HS-27A (cell line): ENCODE results near the gene IL1RAPL1.

Source experiments
- DNase-seq: peaks from one replicate; pipeline ENCODE4 v3.0.0-alpha.2; 2012; ENCODE audit warnings: low read depth, missing footprints

The IL1RAPL1 gene

DNA sequence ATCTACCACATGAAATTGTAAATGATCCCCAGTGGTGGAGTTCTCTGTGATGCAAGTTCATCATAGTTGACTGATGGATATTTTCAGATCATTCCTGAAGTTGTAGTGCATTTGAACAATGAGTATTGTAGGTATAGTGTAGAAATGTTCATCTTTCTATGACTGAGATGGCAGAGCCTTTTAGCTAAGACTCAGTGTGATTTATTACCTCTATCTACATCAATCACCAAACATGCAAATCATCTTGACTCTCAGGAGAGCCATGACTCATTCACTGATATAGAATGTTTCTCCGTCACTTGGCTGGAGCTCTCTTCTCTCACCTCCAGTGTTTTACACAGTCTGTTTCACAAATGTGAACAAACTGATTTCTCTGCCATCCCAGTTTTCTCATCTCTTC is 392.6 kb downstream of the IL1RAPL1 start:
- no peak for DNase-seq

DNA sequence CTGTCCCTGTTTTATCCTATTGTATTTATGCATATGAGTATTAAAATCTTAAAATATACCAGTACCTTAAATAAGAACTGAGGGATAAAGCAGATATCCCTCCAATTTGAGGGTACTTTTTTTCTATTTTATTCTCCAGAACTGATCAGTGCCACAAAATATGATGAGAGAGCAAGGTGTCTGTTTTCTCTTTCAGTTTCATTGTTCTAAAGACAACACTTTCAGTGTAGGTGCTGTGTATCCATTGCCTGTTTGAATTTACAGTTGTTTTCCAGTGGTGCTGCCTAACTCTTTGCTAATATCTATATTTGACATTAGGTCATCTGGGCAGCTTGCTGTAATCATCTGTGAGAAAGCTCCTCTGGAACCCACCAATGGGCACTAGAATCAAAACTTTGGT is 394.7 kb downstream of the IL1RAPL1 start:
- DNase-seq: no peak

DNA sequence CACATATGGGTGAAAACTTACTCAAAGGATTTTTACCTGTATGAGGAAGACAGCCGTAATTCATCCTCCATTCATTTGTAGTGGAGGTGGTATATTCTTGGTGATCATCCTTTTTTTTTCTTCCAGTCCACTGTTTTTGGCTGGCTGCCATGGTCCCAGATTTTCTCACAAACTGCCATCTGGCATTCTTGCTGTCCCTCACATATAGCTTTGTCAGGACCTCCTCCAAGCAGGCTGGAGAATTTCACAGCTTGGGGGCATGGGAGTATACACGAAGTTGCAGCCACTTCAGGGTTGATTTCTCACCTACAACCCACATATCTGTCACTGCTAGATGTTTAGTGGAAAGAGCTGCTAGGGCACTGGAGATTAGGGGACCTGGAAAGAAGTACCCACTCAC is 401.0 kb downstream of the IL1RAPL1 start:
- DNase-seq: no peak

DNA sequence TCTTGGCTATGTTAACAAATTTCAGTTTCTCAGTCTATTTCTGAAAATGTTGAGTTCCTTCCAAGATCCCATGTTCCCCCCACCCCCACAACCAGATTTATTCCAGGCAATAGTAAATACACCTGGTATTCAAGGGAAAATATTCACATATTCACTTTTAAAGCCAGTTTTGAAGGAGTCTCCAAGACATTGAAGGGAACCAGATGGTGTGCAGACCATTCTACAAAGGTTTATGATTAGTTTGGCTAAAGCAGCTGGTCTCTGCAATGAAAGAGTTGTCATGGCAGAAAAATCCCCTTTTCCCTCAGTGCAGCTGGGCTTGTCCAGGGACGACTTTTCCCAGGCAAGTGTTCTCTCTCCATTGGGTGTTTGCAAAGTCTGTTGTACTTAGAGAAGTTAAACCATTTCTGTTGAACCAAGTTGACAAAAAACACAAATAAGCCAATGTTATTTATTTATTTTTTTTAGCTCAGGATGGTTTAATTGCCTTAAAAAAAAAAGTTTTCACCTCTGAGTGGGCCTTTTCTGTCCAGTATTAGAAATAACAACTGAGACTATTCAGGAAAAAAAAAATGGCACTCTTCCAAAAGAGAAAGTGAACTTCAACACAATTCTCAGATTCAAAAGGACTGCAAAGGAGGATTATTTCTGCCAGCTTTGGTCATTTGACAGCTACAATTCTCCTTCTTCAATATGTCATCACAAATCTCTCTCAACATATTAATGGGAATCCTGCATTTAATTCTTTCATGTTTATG is 410.6 kb downstream of the IL1RAPL1 start:
- no peak for DNase-seq

DNA sequence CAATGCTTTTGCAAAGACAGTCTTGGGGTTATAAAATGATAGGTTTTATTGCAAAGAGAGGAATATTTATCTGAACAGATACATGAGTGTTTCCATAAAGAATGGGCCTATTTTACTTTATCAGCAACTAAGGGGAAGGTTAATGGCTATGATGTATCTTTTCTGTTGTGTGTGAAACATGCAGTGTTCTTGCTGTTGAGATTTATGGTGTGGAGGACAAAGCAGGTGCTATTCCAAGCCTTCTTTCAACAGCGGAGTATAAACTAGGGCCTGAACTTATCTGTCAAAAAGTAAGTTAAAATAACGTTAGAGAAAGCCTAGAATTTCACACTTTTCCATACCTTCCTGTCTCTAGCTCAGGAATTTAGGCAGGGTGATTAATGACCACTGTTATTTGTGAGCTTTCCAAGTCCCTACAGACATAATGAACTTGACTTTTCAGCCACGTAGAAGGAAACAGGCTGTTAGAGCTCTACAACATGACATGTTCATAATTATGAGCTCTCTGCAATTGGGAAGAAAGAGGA is 411.4 kb downstream of the IL1RAPL1 start:
- DNase-seq: no peak

DNA sequence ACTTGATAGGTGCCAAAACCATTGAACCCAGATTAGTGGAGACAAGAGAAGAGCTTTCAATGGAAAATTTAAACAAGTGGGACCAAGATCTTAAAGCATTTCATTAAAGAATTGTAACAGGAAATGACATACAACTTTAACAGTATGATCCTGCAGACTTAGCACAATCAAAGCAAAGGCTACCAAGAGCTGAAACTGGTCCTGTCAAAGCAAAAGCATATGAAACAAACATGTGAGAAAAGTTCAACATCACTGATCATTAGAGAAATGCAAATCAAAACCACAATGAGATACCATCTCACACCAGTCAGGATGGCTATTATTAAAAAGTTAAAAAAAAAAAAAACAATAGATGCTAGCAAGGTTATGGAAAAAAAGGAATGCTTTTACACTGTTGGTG is 425.6 kb downstream of the IL1RAPL1 start:
- DNase-seq: no peak

DNA sequence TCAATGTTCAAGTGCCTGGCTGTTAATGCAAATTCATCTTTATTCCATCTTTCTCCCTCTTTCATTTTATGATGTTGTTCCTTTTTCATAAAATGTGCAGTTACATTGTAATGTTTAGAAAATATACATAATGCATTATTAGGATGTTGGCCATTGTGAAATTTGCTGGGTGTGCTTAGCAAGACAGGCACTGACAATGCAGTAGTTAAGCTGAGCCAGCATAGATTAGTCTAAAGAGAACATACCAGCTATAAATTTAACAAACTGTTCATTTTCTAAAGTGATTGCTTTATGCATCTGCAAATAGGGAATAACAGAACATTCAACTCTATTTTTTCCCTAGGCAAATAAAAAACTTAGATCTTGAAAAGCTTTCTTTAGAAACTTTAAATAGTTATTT is 436.0 kb downstream of the IL1RAPL1 start:
- no peak for DNase-seq

DNA sequence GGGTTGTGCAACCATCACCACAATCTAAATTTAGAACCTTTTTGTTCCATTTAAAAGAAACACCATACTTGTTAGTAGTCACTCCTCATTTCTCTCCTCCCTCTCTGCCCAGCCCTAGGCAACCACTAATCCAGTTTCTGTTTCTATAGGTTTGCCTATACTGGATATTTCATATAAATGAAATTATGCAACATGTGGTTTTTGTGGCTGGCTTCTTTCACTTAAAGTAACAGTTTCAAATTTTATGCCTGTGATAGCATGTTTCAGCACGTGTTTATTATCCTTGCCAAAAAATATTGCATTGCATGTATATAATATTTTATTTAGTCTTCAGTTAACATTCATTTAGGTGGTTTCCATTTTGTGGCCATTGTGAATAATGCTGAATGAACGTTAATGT is 437.6 kb downstream of the IL1RAPL1 start:
- DNase-seq: no peak

DNA sequence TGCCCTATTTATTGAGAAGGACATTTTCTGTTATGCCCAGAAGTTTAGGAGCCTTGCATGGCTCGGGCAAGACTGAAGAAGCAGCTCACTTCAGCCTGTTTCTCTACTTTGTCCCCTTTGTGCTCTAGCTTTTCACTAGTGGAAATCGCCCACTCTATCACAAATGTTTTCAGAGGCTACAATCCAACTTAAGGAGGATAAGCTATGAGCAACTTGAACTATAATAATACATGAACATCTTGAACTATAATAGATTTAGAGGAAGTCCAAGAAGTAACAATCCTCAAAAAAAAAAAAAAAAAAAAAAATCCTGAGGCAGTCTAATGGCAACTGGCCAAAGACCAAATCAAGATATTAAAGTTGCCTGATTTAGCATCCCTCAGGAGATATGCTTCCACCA is 452.3 kb downstream of the IL1RAPL1 start:
- DNase-seq: no peak

DNA sequence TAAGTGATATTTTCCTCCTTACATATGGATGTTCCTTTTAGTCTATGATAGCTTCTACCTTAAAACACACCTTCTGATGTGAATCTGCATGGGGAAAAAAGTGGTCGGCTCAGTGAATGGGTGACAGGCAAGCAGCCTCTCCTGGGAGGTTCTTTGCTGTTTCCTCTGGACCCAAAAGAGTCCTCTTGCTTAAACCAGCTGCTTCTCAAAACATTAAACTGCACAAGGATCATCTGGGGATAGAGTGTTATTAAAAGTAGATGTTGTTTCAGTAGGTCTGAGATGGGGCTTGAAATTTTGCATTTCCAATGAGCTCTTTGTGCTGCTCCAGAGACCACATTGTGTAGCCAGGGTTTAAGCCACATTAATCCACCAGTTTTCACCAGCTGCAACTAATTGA is 452.9 kb downstream of the IL1RAPL1 start:
- DNase-seq: no peak

DNA sequence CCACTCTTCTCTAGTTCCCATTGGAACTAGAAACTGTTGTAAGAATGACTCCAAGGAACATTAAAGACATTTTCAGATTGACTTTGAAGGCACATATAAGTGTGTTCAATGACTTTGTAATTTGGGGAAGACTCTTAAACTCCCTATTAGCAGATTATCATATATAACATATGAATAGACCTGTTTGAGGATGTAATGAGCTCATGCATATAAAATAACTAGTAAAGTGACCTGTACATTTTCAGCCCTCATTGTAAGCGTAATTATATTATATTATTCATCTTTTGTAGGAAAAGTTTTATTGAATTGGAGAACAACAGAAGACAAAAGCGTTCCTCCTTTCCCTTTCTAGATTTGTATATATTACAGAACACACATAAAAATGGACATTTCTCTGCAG is 455.1 kb downstream of the IL1RAPL1 start:
- DNase-seq: no peak

DNA sequence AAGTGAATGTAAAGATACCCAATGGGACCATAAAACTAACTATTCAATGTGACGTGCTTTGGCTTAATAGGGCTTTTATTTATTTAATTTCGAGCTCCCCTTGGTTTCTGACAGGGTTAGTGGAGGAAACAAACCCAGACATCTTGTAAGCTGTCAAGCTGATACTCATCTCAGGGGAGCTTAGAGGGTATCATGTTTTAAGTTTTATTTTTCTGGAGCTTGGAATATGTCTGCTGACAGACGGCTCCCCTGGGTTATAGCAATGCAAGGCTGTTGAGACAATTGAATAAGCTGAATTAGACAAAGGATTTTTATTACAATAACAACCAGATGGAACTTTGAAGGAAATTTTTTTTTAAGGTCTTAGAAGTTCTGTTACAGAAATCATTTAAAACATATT is 456.5 kb downstream of the IL1RAPL1 start:
- DNase-seq: no peak

DNA sequence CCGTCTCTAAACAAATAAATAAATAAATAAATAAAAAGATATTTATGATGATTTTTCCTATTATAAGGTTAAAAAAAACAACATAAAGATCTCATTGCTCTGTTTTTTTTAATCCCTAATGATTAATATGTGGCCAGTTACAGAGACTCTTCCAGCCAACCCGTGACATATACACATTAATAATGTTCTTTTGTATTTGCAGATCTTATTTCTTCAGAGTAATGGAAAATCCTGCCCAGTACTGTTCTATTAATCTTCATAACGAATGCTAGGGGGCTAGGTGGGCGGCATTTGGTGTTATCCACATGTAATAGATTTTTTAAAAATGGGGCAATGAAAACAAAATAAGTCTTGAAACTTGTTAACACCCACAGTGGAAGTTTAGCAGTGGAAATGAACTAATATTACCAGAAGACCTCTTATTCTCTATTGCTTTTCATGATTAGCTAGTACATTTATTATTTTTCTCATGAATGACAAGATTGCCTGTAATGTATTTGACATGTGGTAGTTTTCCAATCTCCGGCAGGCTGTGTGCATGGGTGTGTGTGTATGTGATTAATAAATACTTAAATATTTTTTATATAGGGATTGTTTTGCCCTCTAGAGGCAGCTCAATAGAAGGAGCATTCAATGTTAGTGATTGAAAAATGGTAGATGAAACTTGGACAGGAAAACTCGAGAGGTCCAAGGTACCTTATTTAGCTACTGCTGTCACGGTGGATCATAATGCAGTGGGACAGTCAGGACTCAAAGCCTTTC is 457.4 kb downstream of the IL1RAPL1 start:
- no peak for DNase-seq

DNA sequence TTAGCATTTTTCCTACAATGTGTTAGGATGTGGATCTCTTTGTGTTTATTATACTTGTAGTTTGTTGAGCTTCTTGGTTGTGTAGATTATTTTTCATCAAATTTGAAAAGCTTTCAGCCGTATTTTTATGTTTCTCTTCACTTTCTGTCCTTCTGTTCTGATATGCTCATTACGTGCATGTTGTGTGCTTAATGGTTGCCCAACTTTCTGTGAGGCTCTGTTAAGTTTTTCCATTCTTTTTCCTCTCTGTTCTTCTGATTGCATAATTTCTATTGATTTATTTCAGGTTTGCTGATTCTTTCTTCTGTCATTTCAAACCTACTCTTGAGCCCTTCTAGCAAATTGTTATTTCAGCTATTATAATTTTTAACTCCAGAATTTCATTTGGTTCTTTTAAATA is 478.2 kb downstream of the IL1RAPL1 start:
- no peak for DNase-seq

DNA sequence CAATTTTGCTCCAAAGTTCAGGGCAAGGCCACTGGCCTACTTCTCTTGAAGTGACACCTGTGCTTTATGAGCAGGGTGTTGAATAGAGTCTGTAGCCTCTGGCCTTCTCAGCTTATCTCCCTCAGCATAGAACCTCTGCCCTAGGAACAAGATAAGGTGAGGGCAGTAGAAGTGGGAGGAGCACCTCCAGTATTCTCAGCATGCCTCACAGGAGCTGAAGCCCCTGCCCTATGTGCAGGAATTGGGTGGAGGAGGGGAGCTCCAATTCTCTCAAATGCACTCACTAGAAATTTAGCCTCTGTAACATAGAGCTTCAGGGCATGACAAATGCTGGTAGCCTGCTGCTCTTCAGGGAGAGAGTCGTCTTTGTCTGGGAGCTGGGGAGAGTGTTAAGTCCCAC is 479.3 kb downstream of the IL1RAPL1 start:
- no peak for DNase-seq

DNA sequence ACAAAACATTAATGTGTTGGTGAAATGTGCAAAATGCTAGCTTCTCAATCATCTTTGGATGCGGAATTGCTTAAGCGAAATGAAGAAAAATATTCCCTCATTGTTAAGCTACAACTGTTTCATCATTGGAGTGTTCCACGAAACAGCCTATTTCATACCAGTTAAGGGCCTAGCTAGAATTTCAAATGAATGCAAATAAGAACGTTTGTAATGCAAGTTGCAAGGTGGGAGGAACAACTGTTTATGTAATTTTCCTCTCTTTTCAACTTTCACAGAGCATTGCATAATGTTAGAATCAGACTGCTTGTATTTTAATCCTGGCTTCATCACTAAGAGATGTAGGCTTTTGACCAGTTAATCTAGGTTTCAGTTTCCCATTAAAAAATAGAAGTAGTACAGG is 480.1 kb downstream of the IL1RAPL1 start:
- no peak for DNase-seq

DNA sequence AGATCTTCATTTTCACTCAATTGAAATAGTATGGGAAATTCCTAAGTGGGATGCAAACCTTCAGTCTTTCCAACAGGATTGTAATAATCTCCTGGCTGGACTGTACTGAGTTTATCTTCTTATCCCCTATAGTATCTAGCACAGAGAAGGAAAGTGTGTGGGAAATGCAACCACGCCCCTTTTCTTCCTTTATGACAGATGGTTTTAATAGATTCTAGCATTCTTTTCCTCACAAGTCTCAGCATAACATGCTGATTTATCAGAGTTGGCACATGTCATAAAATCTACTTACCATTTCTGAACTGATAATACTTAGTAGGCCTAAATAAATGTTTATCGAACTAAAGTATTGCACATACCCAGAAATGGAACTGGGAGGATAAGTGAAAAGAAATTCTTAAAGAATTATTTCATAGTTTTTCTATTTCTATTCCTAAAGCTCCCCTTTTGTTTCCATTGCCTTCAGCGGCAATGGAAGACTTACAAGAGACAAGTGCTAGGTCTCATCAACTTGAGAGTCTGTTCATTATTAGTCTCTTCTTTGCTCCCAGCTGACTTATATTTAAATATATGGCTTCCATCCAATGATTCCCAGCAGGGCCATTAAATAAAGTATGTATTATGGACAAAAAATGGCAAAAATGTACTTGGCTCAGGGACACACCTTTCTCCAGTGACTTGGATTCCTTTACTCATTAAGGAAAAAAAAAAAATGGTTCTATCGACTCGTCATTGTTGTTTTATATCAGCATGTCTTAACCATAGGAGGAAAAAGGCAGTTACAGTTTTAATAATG is 484.5 kb downstream of the IL1RAPL1 start:
- DNase-seq: no peak

DNA sequence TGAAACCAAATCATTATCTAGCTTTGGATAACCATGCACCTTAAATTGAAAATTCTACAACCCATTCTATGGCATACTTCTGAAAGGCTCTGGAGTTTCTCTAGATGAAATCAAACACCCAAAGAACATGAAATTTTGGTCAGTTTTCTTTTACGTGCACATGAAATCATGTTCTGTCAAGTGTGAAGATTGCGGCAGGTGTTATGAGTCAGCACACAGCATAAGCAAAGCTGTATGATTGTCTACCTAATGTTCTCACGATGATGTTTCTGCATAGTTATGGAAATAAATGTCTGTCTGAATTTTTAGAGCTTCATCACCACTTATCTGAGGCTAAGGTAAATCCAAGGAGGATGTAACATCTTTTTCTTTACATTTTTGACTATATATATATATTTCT is 495.3 kb downstream of the IL1RAPL1 start:
- no peak for DNase-seq

DNA sequence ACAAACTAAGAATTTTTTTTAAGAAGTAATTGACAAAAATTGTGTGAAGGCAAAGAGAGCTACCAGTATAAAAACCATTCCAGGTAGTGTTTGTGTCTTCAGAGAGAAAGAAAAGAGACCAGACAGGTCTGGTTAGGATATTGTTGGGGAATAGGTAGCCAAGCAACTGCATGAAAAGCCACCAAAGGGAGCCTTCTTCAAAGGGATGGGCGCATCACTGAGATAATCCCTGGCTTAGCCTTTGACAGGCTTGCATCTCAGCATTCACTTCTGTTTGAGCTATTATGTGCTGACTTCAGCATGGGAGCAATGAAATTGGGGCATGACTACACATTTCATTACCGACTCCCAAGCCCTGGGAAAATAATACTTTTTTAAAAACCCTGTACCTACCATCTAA is 496.6 kb downstream of the IL1RAPL1 start:
- no peak for DNase-seq

DNA sequence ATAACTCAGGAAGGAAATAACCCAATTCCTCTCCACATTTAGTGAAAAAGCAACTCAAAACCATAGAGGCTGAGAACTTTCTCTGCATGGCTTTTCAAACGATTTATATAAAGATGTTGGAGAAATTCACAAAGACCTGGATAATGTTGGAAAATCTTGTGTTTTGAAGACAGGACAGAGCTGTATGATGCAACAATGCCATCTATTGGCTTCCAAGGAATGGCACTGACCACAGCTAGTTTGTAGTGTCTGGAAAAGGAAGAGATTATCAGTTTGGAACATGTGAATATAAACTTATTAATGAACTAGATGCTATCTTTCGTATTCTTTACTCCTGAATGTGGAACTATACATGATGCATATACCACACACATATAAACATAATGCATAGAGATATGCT is 503.6 kb downstream of the IL1RAPL1 start:
- DNase-seq: no peak

DNA sequence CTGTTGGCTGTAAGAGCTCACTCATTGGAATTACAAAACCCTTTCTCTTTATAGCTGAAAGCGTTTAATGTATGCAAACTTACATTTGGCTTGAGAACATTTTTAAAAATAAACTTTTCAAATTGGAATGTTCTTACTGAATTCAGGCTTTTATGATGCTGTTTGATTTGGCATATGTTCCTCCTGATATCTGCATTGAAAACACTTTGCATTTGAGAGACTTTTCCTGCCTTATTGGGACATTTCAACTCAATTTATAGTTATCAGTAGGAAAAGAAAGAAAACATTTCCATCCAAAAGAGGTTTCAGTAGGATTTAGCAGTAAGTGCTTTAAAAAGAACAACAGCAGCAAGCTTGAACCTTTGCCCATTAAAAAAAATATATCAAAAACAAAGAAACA is 520.0 kb downstream of the IL1RAPL1 start:
- DNase-seq: no peak

DNA sequence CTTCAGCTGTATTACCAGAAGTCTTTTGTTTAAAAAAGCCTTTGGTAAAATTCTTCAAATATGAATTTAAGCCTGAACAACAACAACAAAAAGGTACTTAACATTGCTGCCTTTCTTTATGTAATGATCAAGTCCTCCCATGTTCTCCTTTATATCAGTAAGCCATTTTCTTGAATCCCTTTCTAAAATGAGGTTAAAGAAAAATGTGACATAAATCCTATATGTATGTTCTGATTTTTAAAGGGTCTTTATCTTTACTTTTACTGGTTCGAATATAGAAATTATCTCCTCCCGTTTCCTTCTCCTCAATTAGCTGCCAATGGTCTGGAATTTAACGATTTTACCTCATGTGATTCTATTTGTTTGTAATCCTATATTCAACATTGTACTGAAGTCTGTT is 522.8 kb downstream of the IL1RAPL1 start:
- no peak for DNase-seq

DNA sequence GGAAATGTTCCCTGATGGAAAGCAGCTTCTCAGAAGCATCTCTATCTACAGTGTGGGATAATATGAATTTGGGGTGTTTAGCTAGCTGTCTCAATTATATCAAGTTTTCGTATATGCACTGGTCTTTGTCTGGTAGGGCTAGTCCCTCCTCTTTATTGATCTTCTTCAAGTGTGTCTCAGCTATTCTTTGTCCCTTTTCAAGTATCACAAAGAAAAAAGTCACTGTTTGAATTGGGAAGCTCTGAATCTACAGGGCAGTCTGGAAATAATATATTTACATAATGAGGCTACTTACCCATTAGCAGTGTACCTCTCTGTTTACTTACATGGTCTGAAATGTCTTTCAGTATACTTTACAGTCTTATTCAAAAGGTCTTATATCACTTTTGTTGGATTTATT is 526.0 kb downstream of the IL1RAPL1 start:
- DNase-seq: no peak
